GM18519 (cell line): ENCODE measurements around the gene KCNJ9.
"Not testable (repeated sequence)": the region's sequence is repeated elsewhere in the genome, so short reads cannot be mapped to it uniquely, and the experiment has no call there.

Experiments used
- ATAC-seq: cut with Tn5 transposase; IDR thresholded peaks from one replicate; pipeline ENCODE4 v1.9.1; 2021; ENCODE audit warnings: mild to moderate bottlenecking, moderate library complexity; ENCODE audit not compliant: unreplicated experiment, low FRiP score

The KCNJ9 gene

DNA sequence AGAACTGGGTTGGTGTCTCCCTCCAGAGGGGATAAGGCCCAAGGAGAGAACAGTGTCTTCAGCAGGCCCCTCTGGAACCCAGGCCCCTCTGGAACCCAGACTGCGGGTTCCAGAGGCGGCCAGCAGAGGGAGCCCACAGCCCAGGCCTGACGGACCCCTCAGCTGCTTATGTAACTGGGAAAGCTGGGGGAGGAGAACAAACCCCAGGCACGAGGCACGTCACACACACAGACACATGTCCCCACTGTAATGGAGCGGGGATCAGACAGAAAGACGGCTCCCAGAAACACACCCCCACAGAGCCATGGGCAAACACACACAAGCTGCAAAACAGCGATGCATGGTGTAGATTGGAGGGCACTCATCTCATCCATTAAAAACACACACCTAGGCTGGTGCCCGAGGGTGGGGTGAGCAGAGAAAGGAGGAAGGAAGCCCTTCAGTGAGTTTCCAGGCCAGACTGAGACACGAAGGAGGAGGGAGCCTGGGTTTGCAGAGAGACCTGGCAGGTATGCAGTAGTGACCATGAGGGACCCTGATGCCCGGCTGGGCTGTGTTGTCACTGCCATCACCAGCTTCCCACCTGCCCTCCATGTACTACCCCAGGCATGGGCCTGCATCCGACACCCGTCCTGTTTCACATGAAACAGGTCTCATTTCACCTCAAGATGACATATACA is 19.8 kb downstream of the KCNJ9 start:
- ATAC-seq = no peak

- no peak for ATAC-seq
These were observed 20.6 kb downstream of the KCNJ9 start for GRCh38 chr1:160101717-160102522.

DNA sequence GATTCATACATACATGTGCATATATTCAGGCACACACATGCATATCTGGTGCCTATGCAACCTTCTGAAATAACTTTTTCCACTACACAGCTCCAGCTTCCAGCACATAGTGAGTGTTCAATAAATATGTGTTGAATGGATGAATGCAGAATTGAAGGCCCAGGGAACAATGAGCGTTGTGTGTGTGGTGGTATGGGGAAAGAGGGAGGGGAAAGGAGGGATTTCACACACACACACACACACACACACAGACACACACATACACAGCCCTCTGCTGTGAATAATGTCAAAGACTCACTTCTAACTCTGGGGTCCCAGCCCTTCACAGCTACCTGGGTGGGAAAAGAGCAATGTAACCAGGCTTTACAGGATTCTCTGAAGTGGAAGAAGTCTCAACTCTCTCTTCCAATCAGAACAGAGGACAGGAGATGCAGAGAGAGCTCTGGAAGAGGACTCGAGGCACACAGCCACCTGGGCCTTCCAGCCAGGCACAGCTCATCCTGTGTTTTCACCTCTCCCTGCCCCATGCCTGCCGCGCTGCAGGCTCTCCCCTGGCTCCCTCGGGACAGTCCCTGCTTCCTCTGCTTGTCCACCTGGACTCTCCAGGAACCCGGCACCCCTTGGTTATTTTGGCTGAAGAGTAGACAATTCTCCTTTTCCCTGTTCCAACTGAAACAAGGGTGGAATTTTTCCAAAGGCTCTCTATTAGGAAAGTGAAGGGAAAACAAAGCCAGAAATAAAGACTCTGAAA is 22.5 kb downstream of the KCNJ9 start:
- no peak for ATAC-seq

DNA sequence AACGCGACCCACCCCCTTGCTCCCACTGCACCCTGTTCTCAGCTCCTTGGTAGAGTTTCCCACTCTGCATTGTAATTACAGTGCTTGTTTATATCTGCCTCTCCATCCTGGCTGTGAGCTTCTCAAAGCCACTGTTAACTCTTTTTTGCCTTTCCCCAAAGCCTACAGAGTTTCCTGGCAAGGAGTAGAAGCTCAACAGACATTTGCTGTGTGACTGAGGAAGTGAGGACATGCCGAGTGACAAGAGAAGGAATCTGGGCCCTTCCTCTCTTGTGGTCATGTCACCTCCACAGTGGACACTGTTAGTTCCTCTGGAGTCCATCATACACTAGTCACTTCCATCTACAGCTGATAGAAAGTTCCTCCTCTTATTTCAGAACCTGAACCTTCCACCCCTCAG is 23.1 kb downstream of the KCNJ9 start:
- no peak for ATAC-seq

DNA sequence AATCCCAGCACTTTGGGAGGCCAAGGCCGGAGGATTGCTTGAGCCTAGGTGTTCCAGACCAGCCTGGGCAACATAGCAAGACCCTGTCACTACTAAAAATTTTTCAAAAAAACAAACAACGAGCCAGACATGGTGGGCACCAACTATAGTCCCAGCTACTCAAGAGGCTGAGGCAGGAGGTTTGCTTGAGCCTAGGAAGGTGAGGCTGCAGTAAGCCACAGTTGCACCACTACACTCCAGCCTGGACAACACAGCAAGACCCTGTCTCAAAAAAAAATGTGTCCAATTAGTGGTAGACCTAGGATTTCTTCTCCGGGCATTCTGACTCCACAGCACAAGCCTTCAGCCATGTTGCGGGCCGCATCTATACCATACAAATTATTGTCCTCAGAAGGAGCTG is 23.8 kb downstream of the KCNJ9 start:
- ATAC-seq = no peak

DNA sequence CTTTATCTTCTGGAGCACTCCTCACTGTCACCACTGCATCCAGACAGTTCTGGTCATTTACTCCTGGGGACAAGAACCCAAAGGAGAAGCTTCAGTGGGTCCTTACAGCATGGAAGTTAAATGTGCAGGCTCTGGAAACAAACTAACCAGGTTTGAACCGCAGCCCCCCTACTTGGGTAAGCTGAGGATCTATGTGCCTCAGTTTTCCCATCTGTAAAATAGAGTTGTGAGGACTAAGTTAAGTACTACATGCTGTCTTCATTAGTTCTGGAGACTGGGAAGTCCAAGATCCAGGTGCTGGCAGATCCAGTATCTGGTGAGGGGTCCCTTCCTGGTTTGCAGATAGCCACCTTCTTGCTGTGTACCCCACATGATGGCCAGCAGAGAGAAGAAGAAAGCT is 26.2 kb downstream of the KCNJ9 start:
- ATAC-seq = no peak

- ATAC-seq = no peak
These were observed 27.7 kb downstream of the KCNJ9 start for GRCh38 chr1:160108888-160109662.

DNA sequence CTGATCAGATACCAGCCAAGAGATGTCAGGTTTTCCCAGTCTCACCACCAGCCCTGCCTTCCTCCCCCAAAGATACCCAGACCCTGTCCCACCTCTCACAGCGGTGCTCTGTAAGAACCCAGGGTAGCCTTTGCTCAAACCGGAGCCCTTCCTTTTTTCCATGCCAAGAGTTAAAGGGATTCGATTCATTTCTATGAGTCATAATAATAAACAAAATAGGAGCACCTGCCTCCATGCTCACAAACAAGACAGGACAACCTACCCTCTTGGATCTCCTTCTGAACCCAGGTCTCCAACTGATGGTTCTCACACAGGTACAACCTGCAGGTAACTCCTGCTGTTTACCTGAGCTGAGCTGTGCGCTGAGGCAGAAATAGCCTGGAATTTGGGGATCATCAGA is 28.3 kb downstream of the KCNJ9 start:
- ATAC-seq = no peak

GRCh38 chr1:160111462-160111861 is 30.1 kb downstream of the KCNJ9 start:
- ATAC-seq = not testable (repeated sequence)

GRCh38 chr1:160112357-160112756 is 31.0 kb downstream of the KCNJ9 start:
- ATAC-seq = no peak

DNA sequence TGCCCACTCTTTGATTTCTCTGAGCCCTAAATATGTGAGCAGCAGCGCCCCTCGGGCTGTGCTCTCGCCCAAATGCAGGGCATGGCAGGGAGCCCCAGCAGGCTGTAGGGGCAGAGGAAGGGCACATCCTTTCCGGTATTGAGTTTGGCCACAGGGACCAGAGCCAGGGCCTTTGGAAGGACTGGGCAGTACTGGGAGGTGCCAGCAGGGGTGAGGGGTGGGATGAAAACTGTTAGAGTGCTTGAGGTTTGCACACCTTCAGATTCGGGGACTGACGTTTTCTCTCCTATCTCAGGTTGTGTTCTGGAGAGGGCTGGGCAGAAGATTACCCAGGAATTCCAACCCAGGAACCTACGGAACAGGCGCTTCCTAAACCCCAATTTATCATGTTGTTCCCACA is 32.1 kb downstream of the KCNJ9 start:
- ATAC-seq = no peak

DNA sequence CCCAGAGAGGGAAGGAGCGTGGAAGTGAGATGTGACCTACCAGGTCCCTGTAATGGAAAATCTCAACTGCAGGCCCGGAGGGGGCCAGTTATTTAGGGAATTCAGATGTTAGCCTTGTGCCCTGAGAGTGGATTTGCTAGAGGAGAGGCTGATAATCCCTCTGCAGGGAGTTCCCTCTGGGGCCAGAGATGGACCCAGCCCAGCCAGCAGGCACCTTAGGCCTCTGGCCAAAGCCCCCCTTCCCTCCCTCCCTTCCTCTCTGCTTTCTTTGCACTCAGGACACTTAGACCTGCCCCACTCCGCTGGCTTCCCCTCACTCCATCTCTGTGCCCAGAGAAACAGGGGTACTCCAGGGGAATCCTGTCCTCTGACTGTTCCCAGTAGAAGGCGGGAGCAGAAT is 32.7 kb downstream of the KCNJ9 start:
- no peak for ATAC-seq

GRCh38 chr1:160115545-160116282 is 34.4 kb downstream of the KCNJ9 start, which contains the start of gene ATP1A2:
Gene ATP1A2, plus strand, starts transcription at chr1:160115759. Its CDS starts 103 bp downstream, at chr1:160115862.
- ATAC-seq = no peak

DNA sequence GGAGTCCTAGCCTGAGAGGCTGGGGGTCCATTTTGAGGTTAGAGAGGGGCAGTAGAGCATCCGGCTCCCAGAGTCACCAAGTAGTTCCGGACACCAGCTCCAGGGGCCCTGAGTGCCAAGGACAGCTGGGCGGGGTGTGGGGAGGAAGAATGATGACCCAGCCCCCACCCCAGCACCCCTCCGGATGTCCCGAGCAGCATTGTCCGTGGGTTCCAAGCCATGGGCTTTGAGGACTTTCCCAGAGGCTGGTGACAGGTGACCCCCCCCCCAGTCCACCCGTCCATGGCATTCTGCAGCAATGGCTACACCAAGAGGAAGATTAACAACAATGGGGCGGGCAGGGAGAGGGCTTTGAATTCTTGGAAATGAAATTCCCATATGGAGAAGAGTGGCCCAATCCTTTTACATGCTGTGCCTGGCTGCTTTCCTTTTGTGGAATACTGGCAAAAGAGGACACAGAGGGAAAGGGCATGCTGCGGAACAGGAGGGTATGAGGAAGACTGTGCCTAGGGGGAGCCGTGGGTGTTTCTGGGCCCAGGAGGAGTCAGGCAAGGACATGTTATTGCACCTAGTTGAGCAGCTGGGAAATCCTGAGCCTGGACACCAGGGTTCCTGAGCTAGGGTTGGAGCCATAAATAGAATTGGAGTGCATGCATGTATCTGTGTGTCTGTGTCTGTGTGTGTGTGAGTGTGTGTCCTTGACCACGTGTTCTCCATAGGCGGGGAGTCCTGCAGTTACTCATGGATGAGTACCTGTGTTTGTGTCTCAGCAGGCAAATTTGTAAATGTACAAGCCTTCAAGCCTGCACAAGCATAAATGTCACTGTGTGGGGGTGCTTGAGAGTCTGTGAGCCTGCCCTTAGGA is 35.2 kb downstream of the KCNJ9 start:
- no peak for ATAC-seq

GRCh38 chr1:160117300-160117699 is 36.0 kb downstream of the KCNJ9 start:
- no peak for ATAC-seq

DNA sequence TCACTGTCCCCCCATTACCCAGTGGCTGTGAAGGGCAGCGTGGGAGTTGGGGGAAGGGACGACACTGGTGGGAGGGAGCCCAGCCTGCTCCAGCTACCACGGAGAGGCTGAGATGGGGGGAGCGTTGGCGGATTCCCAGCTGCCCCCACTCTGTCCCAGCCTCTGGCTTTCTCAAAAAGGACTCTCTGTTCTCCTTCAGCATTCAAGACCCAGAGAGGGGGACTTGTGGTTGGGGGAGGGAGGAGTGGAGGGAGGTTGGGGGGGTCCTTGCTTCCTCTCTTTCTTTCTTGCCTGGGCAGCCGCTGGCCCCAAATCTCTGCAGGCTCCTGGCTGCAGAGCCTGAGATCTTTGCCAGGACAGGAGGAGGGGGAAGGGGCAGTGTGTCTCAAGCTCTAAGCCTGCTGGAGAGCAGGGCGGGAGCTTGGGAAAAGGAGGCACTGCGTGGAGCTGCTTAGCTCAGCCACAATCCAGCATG is 36.4 kb downstream of the KCNJ9 start:
- ATAC-seq = no peak

GRCh38 chr1:160118928-160119327 is 37.6 kb downstream of the KCNJ9 start:
- no peak for ATAC-seq

- no peak for ATAC-seq
These were observed 39.5 kb downstream of the KCNJ9 start for GRCh38 chr1:160120797-160121196.

DNA sequence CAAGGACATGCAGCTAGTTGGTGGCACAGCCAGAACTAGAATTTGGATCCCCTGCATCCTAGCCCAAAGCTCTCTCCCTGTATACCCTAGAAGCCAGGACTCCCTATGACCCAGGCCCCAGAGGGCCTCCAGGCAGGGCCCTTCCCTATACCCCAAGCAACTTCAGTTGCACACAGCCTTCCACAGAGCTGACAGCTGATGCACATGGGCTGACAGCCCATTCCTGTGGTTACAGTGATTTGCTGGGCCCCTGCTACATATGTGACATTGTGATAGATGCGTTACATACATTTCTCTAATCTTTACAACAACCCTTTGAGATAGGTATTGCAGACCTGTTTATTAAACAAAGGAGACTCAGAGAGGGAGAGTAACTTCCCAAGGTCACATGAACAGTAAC is 40.0 kb downstream of the KCNJ9 start:
- no peak for ATAC-seq
